Sciatic nerve (tissue), 2 donors: Measurements from ENCODE around the gene CAMK2B. TPM values are rescaled to one million over a fixed set of nuclear protein-coding genes. Genes with fewer than 3 reads are reported as not detected.

Source experiments
- ATAC-seq: fragments of 200-7000 bp; cut with Tn5 transposase; one replicate; pipeline ENCODE4 v1.9.1; 2020; ENCODE audit warnings: mild to moderate bottlenecking, moderate library complexity
- DNase-seq: peaks from one replicate; pipeline ENCODE4 v3.0.0-alpha.2; 2020; ENCODE audit warnings: low spot score
- intact Hi-C: fragments of 100-400 bp; cut with DNase I; formaldehyde crosslinking; loops from one replicate; pipeline ENCODE4 v1.14.2; 2022
- total RNA-seq: library from RNA; stranded (reverse); fragmentation: NEBNext Ultra II Directional; extraction: Animal tissue kit (Norgen Biotek cat#: 25700); gene quantifications from one replicate; pipeline ENCODE4 v1.2.1, GENCODE V29; 2021
- donor health status: DM: no; HTN: no; CAD: no.
- donor health status: DM: no; HTN: no; CAD: no.

CAMK2B gene
- total RNA-seq, 1 donor from 2014 or later: 26.9 TPM

- no peak for DNase-seq
- no peak for ATAC-seq
- intact Hi-C loops: no loop called here
These were observed 96.6 kb downstream of the CAMK2B start for GRCh38 chr7:44228571-44229350.

GRCh38 chr7:44227911-44228310 is 97.5 kb downstream of the CAMK2B start:
- intact Hi-C loops: no loop called here
- no peak for DNase-seq
- ATAC-seq: no peak

DNA sequence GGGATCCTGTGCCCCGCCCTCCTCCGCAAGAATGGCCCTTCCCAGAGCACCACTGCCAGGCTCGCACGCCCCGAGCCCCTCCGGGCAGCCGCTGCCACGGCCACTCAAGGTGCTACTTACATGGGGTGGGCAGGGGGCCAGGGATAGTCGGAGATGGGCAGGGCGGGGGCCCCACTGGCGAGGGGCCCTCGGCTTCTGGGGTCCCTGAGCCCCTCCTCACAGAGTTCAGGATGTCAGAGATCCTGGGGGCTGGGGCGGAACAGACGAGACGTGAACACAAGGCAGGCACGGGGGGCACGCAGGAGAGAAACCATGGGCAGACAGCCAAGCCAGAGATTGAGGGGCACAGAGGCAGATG is 99.0 kb downstream of the CAMK2B start:
- no peak for DNase-seq
- intact Hi-C loops: no loop called here
- no peak for ATAC-seq

DNA sequence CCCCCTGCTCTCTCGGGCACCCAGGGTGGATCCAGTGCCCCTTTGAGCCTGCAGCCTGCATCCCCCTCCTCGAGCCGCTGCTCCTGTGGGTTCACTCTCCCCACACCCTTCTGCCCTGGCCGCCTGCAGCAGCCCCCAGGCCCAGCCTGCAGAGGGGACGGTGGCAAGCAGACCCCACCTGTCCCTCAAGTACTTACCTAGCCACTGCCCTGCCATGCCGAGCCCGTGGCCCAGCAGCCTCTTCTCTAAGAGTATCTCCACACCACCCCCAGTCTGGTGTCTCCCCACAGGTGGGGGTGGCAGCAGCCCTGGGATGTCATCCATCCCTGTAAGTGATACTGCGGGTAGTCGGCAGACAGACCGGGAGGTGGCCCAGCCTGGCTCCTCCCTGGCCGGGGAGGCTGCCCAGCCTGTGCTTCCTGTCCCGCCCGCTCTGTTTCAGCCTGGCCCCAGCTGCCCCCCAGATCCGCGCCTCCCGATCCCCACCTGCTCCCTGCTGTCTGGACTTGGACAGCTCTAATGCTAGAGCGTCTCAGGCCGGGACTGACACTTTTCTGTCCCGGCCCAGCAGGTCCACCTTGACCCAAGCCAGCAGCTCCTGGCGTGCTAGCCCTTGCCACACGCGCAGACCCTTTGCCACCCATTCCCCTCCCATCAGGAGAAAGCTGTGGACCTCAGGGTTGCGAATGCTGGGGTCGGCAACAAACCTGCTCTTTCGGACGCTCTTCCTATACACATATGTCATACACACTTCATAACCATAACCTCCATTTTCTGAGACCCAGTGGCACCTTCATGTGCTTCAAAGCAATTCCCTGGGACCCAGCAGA is 99.6 kb downstream of the CAMK2B start:
- DNase-seq: no peak
- intact Hi-C loops: no loop called here
- ATAC-seq: no peak

DNA sequence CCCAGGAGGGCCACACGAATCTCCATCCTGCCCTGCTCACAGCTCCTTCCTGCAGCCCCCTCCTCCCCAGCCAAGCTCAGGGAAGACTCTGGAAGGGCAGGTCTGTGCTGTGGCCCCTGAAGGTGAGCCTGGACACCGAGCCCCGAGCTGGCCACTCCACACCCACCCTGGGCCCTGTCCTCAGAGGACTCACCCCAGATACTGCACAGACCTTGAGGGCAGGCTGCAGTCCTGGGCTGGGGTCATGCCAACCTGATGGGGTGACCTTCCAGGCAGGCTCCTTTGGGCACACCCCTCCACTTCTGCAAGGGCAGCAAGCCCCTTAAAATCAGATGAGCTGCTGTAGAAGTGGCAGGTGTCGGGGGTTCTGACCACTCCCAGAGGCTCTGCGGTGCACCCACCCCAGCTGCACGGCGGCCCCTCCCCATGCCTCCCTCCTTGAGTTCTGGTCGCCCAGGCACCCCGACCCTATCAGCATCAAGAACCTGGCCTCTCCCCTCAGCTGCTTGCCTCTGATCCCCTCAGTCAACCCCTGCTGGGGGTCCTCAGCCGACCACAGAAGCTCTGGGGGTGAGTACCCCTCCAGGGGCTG is 100.3 kb downstream of the CAMK2B start:
- no peak for DNase-seq
- ATAC-seq: no peak
- intact Hi-C loops: no loop called here

DNA sequence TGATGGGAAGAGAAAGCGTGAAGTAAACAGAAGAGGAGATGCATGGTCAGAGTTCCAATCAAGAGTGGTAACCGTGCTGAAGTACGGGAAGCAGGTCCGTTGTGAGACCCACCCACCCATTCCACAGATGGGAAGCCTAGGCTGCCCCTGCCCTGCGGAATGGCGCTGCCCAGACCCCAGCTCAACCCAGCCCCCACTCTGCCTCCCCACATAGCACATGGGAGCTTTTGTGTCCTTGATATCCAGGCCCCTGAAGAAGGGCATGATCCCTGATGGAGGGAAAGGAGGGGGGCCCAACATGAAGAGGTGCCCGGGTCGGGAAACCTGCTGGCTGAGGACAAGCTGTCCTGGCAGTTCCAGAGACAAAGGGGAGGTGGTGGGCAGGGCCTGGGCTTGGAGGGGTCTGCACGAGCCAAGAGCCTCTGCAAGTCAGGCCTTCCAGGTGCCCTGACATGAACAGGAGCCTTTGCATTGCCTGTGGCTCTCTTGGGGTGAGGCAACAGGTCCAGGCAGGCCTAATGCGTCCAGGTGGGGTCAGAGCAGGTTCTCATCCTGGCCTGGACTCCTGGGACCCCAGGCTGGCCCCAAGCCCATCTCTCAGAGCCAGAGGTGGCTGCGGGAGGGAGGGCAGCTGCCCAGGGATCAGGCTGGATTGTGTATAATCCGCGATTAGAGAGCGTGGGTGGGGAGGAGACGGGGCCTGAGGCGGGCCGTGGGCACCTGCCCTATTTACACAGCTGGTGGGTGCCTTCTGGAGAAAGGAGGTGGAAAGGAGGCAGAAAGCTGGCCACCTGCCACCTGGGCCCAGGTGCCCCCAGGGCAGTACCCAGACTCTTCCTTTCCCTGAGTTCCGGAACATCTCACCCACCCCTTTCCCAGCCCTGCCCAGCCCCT is 101.1 kb downstream of the CAMK2B start:
- ATAC-seq: no peak
- DNase-seq: no peak
- intact Hi-C loops: no loop called here

GRCh38 chr7:44223362-44224079 is 101.9 kb downstream of the CAMK2B start:
- ATAC-seq: no peak
- intact Hi-C loops: no loop called here

DNA sequence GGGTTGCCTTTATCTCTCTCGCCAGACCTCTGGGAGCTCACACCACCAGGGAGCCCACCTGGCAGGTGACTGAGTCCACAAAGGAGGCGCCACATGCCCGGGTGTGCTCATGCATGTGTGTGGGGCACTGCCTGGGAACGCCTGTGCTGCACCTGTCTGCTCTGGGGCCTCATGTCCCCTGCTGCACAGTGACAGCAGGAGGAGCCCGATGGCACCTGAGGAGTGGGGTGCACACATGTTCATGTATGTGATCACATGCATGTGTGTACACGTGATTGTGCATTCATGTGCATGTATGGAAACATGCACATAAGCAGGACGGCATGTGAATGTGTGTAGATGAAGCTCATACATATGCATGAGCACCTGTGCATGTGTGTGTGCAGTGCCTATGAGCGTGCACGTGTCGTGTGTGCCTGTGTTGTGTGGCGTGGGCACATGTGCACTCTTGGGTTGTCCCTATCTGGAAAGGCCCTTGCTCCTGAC is 102.6 kb downstream of the CAMK2B start:
- intact Hi-C loops: no loop called here
- ATAC-seq (no peak), DNase-seq (no peak)

More at GRCh38 chr7:44223362-44224079, 101.9 kb downstream of the CAMK2B start:
- DNase-seq: no peak

DNA sequence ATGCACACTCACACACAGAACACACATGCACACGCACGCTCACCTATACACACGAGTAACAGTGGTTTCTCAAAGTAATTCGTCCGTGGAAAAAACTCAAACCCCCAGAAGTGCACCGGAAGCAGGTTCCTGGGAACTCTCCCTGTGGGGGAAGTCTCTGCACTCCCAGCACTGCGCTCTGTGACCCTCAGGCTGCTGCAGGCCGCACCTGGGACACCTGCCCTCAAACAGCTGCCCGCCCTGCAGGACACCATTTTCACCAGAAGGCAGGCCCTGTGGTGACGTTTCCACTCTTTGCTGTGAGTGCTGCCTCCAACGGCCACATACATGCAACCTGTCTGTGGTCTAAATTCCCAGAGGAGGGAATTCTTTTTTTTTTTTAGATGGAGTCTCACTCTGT is 103.3 kb downstream of the CAMK2B start:
- no peak for ATAC-seq
- intact Hi-C loops: no loop called here
- no peak for DNase-seq

DNA sequence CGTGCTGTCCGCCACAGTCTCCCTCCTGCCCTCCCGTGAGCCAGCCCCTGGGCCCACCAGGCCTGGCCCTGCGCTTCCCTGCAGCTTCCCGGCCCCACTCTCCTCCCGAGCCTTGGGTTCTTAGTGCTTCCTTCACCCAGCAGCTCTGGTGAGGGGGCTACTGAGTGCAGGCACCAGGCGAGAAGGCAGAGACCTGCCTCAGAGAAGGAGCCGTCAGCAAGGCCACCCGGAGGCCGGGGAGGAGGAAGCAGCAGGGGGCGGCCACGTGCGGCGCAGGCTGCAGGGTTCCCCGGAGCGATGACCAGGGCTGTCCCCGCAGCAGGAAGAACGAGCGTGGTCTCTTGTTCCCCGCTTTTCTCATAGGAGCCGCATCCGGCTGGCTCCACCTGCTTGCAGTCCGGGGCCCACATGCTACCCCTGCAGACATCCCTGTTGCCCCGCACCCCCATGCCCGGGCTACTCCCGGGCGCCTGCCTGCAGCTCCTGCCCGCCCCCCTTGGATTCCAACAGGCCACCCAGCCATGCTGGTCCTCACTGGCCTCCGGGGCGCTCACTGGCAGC is 104.1 kb downstream of the CAMK2B start:
- ATAC-seq (no peak), DNase-seq (no peak)
- intact Hi-C loops: no loop called here

GRCh38 chr7:44220358-44221112 is 104.9 kb downstream of the CAMK2B start:
- ATAC-seq (no peak), DNase-seq (peak; percentile 39)
- intact Hi-C loops: no loop called here

DNA sequence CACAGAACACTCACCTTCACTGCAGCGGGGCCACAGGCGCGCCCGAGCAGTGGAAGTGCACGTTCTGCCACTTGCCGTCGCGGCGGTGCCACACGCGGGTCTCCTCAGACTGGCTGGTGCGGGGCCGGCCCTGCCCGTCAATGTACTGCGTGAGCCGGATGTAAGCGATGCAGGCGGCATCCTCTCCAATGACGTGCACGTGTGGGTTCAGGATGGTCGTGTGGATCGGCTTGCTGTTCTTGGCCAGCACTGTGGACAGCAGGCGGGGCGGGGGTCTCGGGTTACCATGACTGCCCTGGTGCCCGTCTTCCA is 105.4 kb downstream of the CAMK2B start:
- DNase-seq: peak; percentile 42
- intact Hi-C loops: no loop called here
- ATAC-seq: no peak

DNA sequence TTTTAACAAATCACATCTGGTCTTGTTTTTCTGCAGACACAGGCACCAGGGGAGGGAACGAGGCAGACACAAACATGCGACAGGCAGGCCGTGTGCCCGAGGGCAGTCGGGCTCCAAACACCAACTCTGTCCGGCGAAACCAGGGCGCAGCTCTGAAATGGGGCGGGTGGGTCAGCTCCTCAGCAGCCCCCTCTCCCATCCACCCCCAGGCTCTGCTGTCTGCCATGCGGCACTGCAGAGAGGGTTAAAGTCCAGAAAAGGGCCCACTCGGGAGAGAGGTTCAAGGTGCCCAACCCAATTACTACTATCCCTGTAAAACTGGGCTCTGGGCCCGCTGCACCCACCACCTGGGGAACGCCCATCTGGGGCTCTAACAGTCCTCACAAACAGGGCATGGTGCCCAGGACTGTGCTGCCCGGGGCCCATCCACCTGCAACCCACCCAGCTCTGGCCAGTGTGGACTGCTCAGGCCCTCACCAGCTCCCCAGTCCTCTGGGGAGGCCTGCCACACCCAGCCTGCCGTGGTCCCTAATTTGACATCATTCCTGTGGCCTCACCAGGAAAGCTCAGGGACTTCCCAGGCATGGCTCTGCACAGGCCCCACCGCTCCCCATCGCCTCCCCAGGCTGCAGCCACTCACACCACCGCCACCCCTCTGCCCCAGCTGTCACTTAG is 105.9 kb downstream of the CAMK2B start:
- intact Hi-C loops: no loop called here
- no peak for ATAC-seq
- peak; percentile 45 for DNase-seq

DNA sequence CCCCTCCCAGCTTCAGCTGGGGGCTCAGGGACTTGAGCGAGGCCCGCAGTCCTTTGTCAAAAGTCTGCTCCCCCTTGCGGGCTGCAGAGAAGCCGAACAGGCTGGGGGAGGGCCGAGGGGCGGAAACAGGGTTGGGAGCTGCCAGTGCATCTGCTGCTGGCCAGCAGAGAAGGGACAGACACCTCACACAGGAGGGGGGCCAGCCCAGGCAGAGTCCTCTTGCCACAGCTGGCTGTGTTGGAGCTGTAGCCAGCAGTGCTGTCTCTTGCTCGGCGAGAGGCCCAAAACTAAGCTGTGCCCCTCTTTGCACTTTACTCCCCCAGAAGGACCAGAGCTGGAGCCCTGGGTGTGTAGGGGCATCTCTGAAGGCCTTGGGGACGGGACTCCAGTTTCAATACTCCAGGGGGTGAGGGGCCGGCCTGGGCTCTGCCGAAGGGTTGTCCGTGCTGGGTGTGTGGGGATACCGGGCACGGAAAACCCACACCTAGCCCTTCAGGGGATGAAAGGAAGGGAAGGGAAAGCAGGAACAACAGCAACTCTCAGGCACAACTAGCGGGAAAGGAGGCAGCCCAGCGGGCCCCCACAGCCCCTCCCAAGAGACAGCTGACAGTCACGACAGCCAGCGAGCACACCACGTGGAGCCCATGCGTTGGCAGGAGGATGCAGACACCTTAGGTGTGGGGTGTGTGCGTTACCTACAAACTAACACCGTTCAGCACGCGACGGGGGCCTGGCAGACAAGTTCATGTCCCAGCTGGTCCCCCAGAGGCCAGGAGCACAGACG is 106.8 kb downstream of the CAMK2B start:
- intact Hi-C loops: no loop called here
- ATAC-seq (no peak), DNase-seq (peak; percentile 51)

GRCh38 chr7:44217852-44218402 is 107.5 kb downstream of the CAMK2B start:
- no peak for ATAC-seq
- intact Hi-C loops: no loop called here

GRCh38 chr7:44217223-44217714 is 108.1 kb downstream of the CAMK2B start:
- intact Hi-C loops: no loop called here
- ATAC-seq: no peak
- no peak for DNase-seq

More at GRCh38 chr7:44217852-44218402, 107.5 kb downstream of the CAMK2B start:
- peak; percentile 33 for DNase-seq
